ENCODE measurements around the gene GRM1.

DNA sequence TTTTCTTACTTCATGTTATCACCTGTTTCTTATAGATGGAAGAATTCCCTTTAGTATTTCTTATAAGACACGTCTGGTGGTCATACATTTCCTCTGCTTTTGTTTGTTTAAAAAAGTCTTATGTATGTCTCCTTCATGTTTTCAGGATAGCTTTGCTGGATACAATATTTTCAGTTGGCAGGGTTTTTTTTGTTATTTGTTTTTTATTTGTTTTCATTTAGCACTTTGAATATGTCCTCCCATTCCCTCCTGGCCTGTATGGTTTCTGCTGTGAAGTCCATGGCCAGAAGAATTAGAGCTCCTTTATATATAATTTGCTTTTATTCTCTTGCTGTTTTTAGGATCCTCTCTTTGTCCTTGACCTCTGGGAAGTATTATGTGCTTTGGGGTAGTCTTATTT is 432.1 kb downstream of the GRM1 start:
- no peak for TF ChIP-seq CTCF (IDR thresholded peaks at IDR 0.05; ENCODE audit: borderline replicate concordance, extremely low read depth, low read length, poor library complexity, severe bottlenecking)
- no peak for TF ChIP-seq EZH2 (IDR thresholded peaks at IDR 0.05; ENCODE audit: borderline replicate concordance, low read depth, low read length, severe bottlenecking)

Data from DND-41 (cell line).